Fibroblast of lung (primary cell): ENCODE data around the gene BUB1B.

Experiments
- CTCF ChIP-seq, 2 donors: IDR thresholded peaks in 1 of 2; conservative IDR thresholded peaks in 1 of 2; 1 replicate in 1 of 2; 2 replicates in 1 of 2; pipeline ENCODE4 v1.5.1; 2011 to 2012; ENCODE audit warnings: low read length in 2 of 2, control low read depth in 1 of 2, inconsistent platforms in 1 of 2, low read depth in 1 of 2, mild to moderate bottlenecking in 1 of 2
- EZH2 ChIP-seq: IDR thresholded peaks from 2 replicates; pipeline ENCODE4 v1.5.1; 2012; ENCODE audit warnings: low read length, control low read depth, mild to moderate bottlenecking; ENCODE audit errors: missing control alignments

DNA sequence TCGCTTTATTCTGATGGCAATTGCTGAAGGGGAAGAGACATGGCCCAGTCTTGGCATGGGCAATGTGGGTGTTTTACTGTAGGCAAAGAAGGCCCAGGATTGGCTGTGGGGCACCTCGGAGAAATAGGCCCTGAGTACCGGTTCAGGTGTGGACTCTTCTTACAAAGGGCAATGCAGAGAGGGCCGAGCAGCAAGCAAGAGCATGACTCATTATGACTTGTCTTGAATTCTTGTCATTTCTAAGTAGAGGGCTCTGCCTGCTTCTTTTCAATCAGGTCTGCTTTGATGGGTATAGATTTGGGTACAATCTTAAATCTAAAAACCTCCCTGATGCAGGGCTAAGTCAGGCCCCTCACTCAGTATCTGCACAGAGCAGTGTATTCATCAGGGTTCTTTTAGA lies 14.8 kb upstream of the BUB1B start:
- no peak for TF ChIP-seq CTCF (conservative IDR thresholded peaks at IDR 0.05 in 1 of 2, IDR thresholded peaks at IDR 0.05 in 1 of 2; ENCODE audit: low read depth in 1 of 2, low read length in 2 of 2)
- no peak for TF ChIP-seq EZH2
